HUES6 (cell line): ENCODE data around the gene TMEM140.

Experiments used
- H3K27ac ChIP-seq: 2 replicates; pipeline ENCODE4 v1.7.0; 2013; ENCODE audit warnings: low read depth, mild to moderate bottlenecking, low read length, inconsistent platforms
- H3K27me3 ChIP-seq: 2 replicates; pipeline ENCODE4 v1.6.1; 2013; ENCODE audit warnings: low read length; ENCODE audit not compliant: control insufficient read depth, insufficient read depth
- H3K36me3 ChIP-seq: 2 replicates; pipeline ENCODE4 v1.6.1; 2013; ENCODE audit warnings: low read length; ENCODE audit not compliant: control insufficient read depth, insufficient read depth
- H3K4me1 ChIP-seq: 2 replicates; pipeline ENCODE4 v1.6.1; 2013; ENCODE audit warnings: low read length; ENCODE audit not compliant: control insufficient read depth, insufficient read depth
- H3K4me3 ChIP-seq: 2 replicates; pipeline ENCODE4 v1.5.1; 2013; ENCODE audit warnings: low read depth, low read length
- H3K9ac ChIP-seq: one replicate; pipeline ENCODE4 v1.6.1; 2013; ENCODE audit warnings: mild to moderate bottlenecking, low read length
- H3K9me3 ChIP-seq: 2 replicates; pipeline ENCODE4 v1.6.1; 2013; ENCODE audit warnings: low read depth, low read length; ENCODE audit not compliant: control insufficient read depth, insufficient read depth

Gene TMEM140

DNA sequence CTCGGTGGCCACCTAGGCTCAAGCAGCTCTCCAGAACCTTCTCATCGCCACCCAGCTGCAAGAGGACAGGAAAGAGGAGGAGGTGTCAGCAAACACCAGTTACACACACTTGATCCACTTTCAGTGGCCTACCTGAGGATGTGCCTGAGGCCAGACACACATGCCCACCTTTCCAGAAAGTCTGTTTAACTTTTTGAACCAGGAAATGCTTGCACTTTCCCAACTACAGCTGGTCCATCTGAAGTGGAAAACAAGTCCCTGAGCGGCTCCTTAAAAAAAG, 38.3 kb downstream of the TMEM140 start:
- H3K27ac ChIP-seq: no peak overlapping the region
- peaks cover 24% of the 10 kb centered on the region for H3K9me3 ChIP-seq
- no peaks in the 10 kb centered on the region for H3K4me1 ChIP-seq
- no peak overlapping the region for H3K4me3 ChIP-seq
- H3K36me3 ChIP-seq: peaks cover 72% of the 10 kb centered on the region
- H3K27me3 ChIP-seq: no peaks in the 10 kb centered on the region
- H3K9ac ChIP-seq: no peak overlapping the region

GRCh38 chr7:135186841-135187253, 39.0 kb downstream of the TMEM140 start:
- H3K4me3 ChIP-seq: no peak overlapping the region
- peaks cover 18% of the 10 kb centered on the region for H3K9me3 ChIP-seq
- no peak overlapping the region for H3K27ac ChIP-seq
- H3K4me1 ChIP-seq: no peaks in the 10 kb centered on the region
- peaks cover 68% of the 10 kb centered on the region for H3K36me3 ChIP-seq
- H3K9ac ChIP-seq: no peak overlapping the region
- H3K27me3 ChIP-seq: no peaks in the 10 kb centered on the region

- H3K4me3 ChIP-seq: no peak overlapping the region
- H3K9ac ChIP-seq: no peak overlapping the region
- H3K4me1 ChIP-seq: no peaks in the 10 kb centered on the region
- H3K27me3 ChIP-seq: no peaks in the 10 kb centered on the region
- no peak overlapping the region for H3K27ac ChIP-seq
- peaks cover 64% of the 10 kb centered on the region for H3K36me3 ChIP-seq
- 0 out of 2 replicates have a peak, but pooled peaks cover 2% of the 10 kb centered on the region for H3K9me3 ChIP-seq
Observed at GRCh38 chr7:135188298-135188984, 40.6 kb downstream of the TMEM140 start.

DNA sequence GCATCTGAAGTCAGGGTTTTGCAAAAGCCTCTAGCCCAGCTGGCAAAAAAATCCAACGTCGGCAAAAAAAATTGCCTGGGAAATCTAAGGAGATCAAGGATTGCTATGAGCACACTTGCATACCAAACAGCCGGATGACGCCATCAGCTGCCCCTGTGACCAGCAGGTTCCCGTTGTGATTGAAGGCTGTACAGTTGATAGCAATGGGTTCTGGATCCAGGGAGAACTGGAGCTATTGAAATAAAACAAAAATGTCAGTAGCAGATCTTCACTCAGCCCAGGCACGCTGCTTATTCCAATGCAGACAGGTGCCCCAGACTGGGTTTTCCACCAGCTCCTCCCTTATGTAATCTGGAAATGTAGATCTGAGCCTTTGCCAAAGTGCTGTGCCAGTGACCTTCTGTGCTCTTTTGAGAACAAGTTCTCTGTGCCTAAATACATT, 41.4 kb downstream of the TMEM140 start:
- H3K4me3 ChIP-seq: no peak overlapping the region
- no peak overlapping the region for H3K9ac ChIP-seq
- H3K27ac ChIP-seq: no peak overlapping the region
- H3K4me1 ChIP-seq: no peaks in the 10 kb centered on the region; the same call in 1 of the 2 replicates
- H3K9me3 ChIP-seq: no peaks in the 10 kb centered on the region
- peaks cover 62% of the 10 kb centered on the region for H3K36me3 ChIP-seq
- no peaks in the 10 kb centered on the region for H3K27me3 ChIP-seq

DNA sequence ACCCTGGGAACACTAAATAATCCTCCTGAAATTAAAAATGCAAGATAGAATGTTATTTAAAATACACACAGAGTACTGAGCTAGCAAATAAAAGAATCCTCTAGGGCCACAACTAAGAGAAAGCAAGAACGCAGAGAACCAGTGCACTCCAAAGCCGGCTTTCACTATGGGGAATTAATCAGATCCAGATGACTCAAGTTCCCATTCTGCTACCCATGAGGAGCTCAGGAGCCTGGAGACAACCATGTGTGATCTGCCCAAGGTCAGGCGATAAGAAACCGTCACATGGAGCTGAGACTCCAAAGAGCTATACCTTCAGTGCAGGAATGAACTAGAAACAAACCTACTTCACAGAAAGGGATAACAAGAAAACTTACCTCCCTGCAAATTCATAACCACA, 42.1 kb downstream of the TMEM140 start:
- Histone ChIP-seq H3K27ac (no peak overlapping the region), H3K27me3 (no peaks in the 10 kb centered on the region), H3K36me3 (peaks cover 57% of the 10 kb centered on the region), H3K4me1 (no peaks in the 10 kb centered on the region; the same call in 1 of the 2 replicates), H3K9me3 (no peaks in the 10 kb centered on the region), H3K9ac (no peak overlapping the region), H3K4me3 (no peak overlapping the region)

DNA sequence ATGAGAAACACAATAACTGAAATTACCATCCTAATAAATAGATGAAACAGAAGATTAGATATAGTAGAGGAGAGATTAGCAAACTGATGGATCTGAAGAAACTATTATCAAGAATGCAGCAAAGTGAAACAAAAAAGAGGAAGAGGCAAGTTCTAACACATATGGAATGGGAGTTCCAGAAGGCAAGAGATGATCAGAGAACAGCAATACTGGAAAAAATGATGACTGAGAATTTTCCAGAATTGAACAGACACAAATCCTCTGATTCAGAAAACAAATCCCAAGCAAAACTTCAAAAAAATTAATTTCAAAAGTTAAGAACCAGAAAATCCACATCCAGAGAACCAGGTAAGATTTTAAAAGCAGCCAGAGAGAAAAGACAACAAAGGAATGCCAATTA, 42.8 kb downstream of the TMEM140 start:
- Histone ChIP-seq H3K4me1 (no peaks in the 10 kb centered on the region; the same call in 1 of the 2 replicates), H3K27ac (no peak overlapping the region), H3K9ac (no peak overlapping the region), H3K4me3 (no peak overlapping the region), H3K36me3 (peaks cover 50% of the 10 kb centered on the region), H3K9me3 (no peaks in the 10 kb centered on the region), H3K27me3 (no peaks in the 10 kb centered on the region)

- Histone ChIP-seq H3K4me3 (no peak overlapping the region), H3K9ac (no peak overlapping the region), H3K9me3 (no peaks in the 10 kb centered on the region), H3K36me3 (peaks cover 49% of the 10 kb centered on the region), H3K4me1 (no peaks in the 10 kb centered on the region; the same call in 1 of the 2 replicates), H3K27ac (no peak overlapping the region), H3K27me3 (no peaks in the 10 kb centered on the region)
Observed at GRCh38 chr7:135192914-135193536, 45.2 kb downstream of the TMEM140 start.

DNA sequence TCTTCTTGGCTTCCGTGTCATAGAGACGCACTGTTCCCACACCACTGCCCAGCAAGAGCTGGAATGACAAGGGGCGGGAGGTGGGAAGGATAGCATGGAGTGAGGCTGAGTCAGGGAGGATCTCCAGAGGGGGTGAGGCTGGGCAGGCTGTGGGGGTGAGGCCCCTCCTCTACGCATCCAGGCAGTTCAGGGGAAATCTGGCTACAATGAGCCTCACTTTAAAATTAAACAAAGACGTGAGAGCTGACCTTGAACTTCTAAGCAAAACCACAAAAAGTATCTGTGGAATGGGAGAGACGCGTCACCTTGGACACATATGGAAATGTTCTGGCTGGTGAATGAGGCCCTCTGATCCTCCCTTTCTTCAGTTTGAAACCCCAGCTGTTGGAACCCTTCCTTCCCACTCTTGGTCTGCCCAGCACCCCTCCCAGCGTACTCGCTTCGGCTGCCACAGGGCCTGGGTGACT, 45.8 kb downstream of the TMEM140 start:
- no peak overlapping the region for H3K4me3 ChIP-seq
- H3K27me3 ChIP-seq: no peaks in the 10 kb centered on the region
- peaks cover 43% of the 10 kb centered on the region for H3K36me3 ChIP-seq
- H3K9me3 ChIP-seq: no peaks in the 10 kb centered on the region
- no peaks in the 10 kb centered on the region; the same call in 1 of the 2 replicates for H3K4me1 ChIP-seq
- no peak overlapping the region for H3K9ac ChIP-seq
- H3K27ac ChIP-seq: no peak overlapping the region

- Histone ChIP-seq H3K4me3 (no peak overlapping the region), H3K9ac (no peak overlapping the region), H3K27ac (no peak overlapping the region)
Observed at GRCh38 chr7:135194494-135195095, 46.7 kb downstream of the TMEM140 start.

DNA sequence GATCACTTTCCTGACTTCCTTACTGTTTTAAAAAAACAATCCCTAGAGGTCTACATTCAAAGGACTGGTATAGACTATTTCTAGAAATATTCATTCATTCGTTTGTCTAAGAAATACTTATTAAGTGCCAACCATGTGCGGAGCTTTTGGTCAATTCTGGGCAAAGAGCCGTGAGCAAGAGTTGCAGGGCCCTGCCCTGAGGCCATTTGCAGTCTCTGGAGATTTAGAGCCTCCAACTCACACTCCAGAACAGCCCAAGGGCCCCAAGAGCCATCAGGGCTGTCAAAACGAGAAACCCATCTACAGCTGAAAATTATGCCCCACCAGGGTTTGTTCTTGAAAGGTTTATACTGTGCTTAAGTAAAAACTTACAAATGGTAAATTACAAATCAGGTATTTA, 47.3 kb downstream of the TMEM140 start:
- Histone ChIP-seq H3K4me1 (peaks cover 3% of the 10 kb centered on the region; the same call in 1 of the 2 replicates), H3K36me3 (peaks cover 41% of the 10 kb centered on the region), H3K4me3 (no peak overlapping the region)

More at GRCh38 chr7:135194494-135195095, 46.7 kb downstream of the TMEM140 start:
- peaks cover 3% of the 10 kb centered on the region; the same call in 1 of the 2 replicates for H3K4me1 ChIP-seq
- peaks cover 40% of the 10 kb centered on the region for H3K36me3 ChIP-seq
- no peaks in the 10 kb centered on the region for H3K27me3 ChIP-seq
- no peaks in the 10 kb centered on the region for H3K9me3 ChIP-seq

More for the DNA sequence above, 47.3 kb downstream of the TMEM140 start:
- H3K27ac ChIP-seq: no peak overlapping the region
- H3K27me3 ChIP-seq: no peaks in the 10 kb centered on the region
- H3K9me3 ChIP-seq: no peaks in the 10 kb centered on the region
- no peak overlapping the region for H3K9ac ChIP-seq
